ENCODE measurements around the gene SAP130. TPM values are rescaled to one million over a fixed set of nuclear protein-coding genes. Genes with fewer than 3 reads are reported as not detected.

Gene SAP130
- total and polyA plus RNA-seq, 4 donors: 3.3 to 5.3 (median 4.5) TPM

DNA sequence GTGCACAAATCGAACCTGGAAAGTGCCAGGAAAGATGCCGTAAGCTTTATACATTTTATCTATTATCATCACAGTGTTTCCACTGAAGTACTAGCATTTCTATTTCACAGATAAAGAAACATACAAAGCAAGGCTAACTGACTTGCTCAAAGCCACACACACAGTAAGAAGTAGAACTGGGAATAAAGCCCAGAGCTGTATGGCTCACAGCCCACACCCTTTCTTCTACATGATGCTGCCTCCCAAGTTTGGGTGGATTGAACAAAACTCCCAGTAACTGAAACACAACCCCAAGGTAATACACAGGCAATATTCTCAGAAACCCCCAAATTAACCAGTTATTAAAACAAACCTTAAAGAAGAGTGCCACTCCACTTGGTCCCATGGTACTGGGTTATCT lies 11.2 kb downstream of the SAP130 start:
- Histone ChIP-seq H3K4me3 (ENCODE audit: low read depth in 1 of 3, low read length in 3 of 3) (no peak overlapping the region), H3K9ac (ENCODE audit: low read depth in 1 of 2, low read length in 2 of 2) (no peak overlapping the region), H3K9me3 (ENCODE audit: control insufficient read depth in 4 of 4, low read length in 3 of 4) (no peaks in the 10 kb centered on the region), H3K27ac (ENCODE audit: low read depth in 1 of 2, low read length in 2 of 2) (no peak overlapping the region), H3K4me1 (ENCODE audit: control insufficient read depth in 4 of 4, insufficient read depth in 4 of 4, low read length in 3 of 4) (no peaks in the 10 kb centered on the region), H3K27me3 (ENCODE audit: control insufficient read depth in 4 of 4, insufficient read depth in 4 of 4, low read length in 3 of 4) (no peaks in the 10 kb centered on the region), H3K36me3 (ENCODE audit: control insufficient read depth in 4 of 4, insufficient read depth in 3 of 4, low read depth in 1 of 4, low read length in 3 of 4) (peaks cover 7 to 53% (median 44%) of the 10 kb centered on the region in 4 donors)
- no peak for DNase-seq (ENCODE audit: low spot score)
- TF ChIP-seq EGR1 (IDR thresholded peaks at IDR 0.05; ENCODE audit: low read depth in 2 of 2) (no peak), MAX (IDR thresholded peaks at IDR 0.05) (no peak), FOXA2 (IDR thresholded peaks at IDR 0.05) (no peak), FOXA1 (IDR thresholded peaks at IDR 0.05) (no peak), HNF4G (IDR thresholded peaks at IDR 0.05) (no peak), JUND (IDR thresholded peaks at IDR 0.05) (no peak), CTCF (IDR thresholded peaks at IDR 0.05; ENCODE audit: low read depth, low read length, missing input control) (no peak), YY1 (IDR thresholded peaks at IDR 0.05) (no peak), NR2F2 (IDR thresholded peaks at IDR 0.05) (no peak), RXRA (IDR thresholded peaks at IDR 0.05) (no peak), TAF1 (conservative IDR thresholded peaks at IDR 0.05) (no peak), SP1 (IDR thresholded peaks at IDR 0.05) (no peak), RAD21 (IDR thresholded peaks at IDR 0.05) (no peak), HNF4A (conservative IDR thresholded peaks at IDR 0.05) (no peak), ZBTB33 (IDR thresholded peaks at IDR 0.05) (no peak), GABPA (IDR thresholded peaks at IDR 0.05 in 1 of 2, conservative IDR thresholded peaks at IDR 0.05 in 1 of 2) (no peak)
- TF ChIP-seq, protein P1, sequence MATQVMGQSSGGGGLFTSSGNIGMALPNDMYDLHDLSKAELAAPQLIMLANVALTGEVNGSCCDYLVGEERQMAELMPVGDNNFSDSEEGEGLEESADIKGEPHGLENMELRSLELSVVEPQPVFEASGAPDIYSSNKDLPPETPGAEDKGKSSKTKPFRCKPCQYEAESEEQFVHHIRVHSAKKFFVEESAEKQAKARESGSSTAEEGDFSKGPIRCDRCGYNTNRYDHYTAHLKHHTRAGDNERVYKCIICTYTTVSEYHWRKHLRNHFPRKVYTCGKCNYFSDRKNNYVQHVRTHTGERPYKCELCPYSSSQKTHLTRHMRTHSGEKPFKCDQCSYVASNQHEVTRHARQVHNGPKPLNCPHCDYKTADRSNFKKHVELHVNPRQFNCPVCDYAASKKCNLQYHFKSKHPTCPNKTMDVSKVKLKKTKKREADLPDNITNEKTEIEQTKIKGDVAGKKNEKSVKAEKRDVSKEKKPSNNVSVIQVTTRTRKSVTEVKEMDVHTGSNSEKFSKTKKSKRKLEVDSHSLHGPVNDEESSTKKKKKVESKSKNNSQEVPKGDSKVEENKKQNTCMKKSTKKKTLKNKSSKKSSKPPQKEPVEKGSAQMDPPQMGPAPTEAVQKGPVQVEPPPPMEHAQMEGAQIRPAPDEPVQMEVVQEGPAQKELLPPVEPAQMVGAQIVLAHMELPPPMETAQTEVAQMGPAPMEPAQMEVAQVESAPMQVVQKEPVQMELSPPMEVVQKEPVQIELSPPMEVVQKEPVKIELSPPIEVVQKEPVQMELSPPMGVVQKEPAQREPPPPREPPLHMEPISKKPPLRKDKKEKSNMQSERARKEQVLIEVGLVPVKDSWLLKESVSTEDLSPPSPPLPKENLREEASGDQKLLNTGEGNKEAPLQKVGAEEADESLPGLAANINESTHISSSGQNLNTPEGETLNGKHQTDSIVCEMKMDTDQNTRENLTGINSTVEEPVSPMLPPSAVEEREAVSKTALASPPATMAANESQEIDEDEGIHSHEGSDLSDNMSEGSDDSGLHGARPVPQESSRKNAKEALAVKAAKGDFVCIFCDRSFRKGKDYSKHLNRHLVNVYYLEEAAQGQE (IDR thresholded peaks at IDR 0.05): no peak
- TF ChIP-seq, protein P2, sequence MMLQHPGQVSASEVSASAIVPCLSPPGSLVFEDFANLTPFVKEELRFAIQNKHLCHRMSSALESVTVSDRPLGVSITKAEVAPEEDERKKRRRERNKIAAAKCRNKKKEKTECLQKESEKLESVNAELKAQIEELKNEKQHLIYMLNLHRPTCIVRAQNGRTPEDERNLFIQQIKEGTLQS (IDR thresholded peaks at IDR 0.05): no peak
- WGBS: 97% methylated on average over 2 of the region's 2 CpGs
